Suprapubic skin (tissue), 4 donors: ENCODE data around the gene RAB32. TPM values are rescaled to one million over a fixed set of nuclear protein-coding genes. Genes with fewer than 3 reads are reported as not detected.

Experiments used
- DNase-seq, 2 donors: peaks; one replicate each; pipeline ENCODE4 v3.0.0-alpha.2; 2019; ENCODE audit warnings: low spot score in 2 of 2
- H3K27ac ChIP-seq: fragments of 200-600 bp; sonication (generic); one replicate; pipeline ENCODE4 v1.5.1; 2019
- H3K27me3 ChIP-seq: fragments of 200-600 bp; sonication (generic); one replicate; pipeline ENCODE4 v1.5.1; 2019
- H3K36me3 ChIP-seq: fragments of 200-600 bp; sonication (generic); one replicate; pipeline ENCODE4 v1.5.1; 2019
- H3K4me1 ChIP-seq: fragments of 200-600 bp; sonication (generic); one replicate; pipeline ENCODE4 v1.5.1; 2019
- H3K4me3 ChIP-seq: fragments of 200-600 bp; sonication (generic); one replicate; pipeline ENCODE4 v1.5.1; 2019; ENCODE audit warnings: mild to moderate bottlenecking
- H3K9me3 ChIP-seq: fragments of 200-600 bp; sonication (generic); one replicate; pipeline ENCODE4 v1.5.1; 2019
- EP300 ChIP-seq: sonication (generic); formaldehyde crosslinking; IDR thresholded peaks from one replicate; pipeline ENCODE4 v1.6.1; 2017; ENCODE audit warnings: antibody characterized with exemption
- POLR2A ChIP-seq, 2 donors: fragments of 450-650 bp; IDR thresholded peaks; one replicate each; pipeline ENCODE4 v1.6.1; 2017; ENCODE audit warnings: antibody characterized with exemption in 2 of 2, mild to moderate bottlenecking in 2 of 2, moderate library complexity in 2 of 2
- POLR2AphosphoS5 ChIP-seq, 3 donors: sonication (generic); formaldehyde crosslinking; IDR thresholded peaks; one replicate each; pipeline ENCODE4 v1.6.1; 2017; ENCODE audit warnings: antibody characterized with exemption in 3 of 3
- WGBS: methylation state at CpG from one replicate; pipeline ENCODE4 v1.1.5; 2018; 5-methylcytosine and 5-hydroxymethylcytosine counted together
- total RNA-seq, 4 donors: library from RNA; depleted of rRNA; stranded (reverse); fragments of >200 nt; gene quantifications; one replicate each; pipeline ENCODE4 v1.1.0, GENCODE V29; 2016
- TF ChIP-seq, protein P1 (sequence below), 2 donors: fragments of 200-600 bp in 1 of 2; fragments of 450-650 bp in 1 of 2; sonication (generic) in 1 of 2; IDR thresholded peaks; one replicate each; pipeline ENCODE4 v1.5.1; 2016 to 2019; ENCODE audit warnings: antibody characterized with exemption in 2 of 2, mild to moderate bottlenecking in 1 of 2, moderate library complexity in 1 of 2

RAB32 gene
- total RNA-seq, 4 donors from 2014 or later: 5.9 to 20.3 (median 13.4) TPM

- no peak for TF ChIP-seq EP300
- TF ChIP-seq POLR2AphosphoS5 (IDR thresholded peaks at IDR 0.05): no peak
- TF ChIP-seq, protein P1, sequence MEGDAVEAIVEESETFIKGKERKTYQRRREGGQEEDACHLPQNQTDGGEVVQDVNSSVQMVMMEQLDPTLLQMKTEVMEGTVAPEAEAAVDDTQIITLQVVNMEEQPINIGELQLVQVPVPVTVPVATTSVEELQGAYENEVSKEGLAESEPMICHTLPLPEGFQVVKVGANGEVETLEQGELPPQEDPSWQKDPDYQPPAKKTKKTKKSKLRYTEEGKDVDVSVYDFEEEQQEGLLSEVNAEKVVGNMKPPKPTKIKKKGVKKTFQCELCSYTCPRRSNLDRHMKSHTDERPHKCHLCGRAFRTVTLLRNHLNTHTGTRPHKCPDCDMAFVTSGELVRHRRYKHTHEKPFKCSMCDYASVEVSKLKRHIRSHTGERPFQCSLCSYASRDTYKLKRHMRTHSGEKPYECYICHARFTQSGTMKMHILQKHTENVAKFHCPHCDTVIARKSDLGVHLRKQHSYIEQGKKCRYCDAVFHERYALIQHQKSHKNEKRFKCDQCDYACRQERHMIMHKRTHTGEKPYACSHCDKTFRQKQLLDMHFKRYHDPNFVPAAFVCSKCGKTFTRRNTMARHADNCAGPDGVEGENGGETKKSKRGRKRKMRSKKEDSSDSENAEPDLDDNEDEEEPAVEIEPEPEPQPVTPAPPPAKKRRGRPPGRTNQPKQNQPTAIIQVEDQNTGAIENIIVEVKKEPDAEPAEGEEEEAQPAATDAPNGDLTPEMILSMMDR (IDR thresholded peaks at IDR 0.05): no peak
- TF ChIP-seq POLR2A (IDR thresholded peaks at IDR 0.05): no peak
- Histone ChIP-seq H3K9me3 (no peaks in the 10 kb centered on the region), H3K27me3 (no peaks in the 10 kb centered on the region), H3K36me3 (no peaks in the 10 kb centered on the region), H3K4me1 (no peaks in the 10 kb centered on the region), H3K4me3 (no peak overlapping the region), H3K27ac (no peak overlapping the region)
- no peak for DNase-seq
- WGBS: 98% methylated on average over 3 of the region's 3 CpGs
Measured at GRCh38 chr6:146532702-146533101, 10.9 kb upstream of the RAB32 start.

- Histone ChIP-seq H3K36me3 (no peaks in the 10 kb centered on the region), H3K4me3 (peak overlapping the region; percentile 76), H3K9me3 (no peaks in the 10 kb centered on the region), H3K4me1 (peaks cover 40% of the 10 kb centered on the region), H3K27me3 (no peaks in the 10 kb centered on the region), H3K27ac (peak overlapping the region; percentile 98)
- DNase-seq: no peak
- 61% methylated on average over 9 of the region's 9 CpGs for WGBS
- TF ChIP-seq, protein P1 (IDR thresholded peaks at IDR 0.05): no peak
- TF ChIP-seq EP300 (no peak), POLR2A (IDR thresholded peaks at IDR 0.05) (no peak), POLR2AphosphoS5 (IDR thresholded peaks at IDR 0.05) (no peak)
Measured at GRCh38 chr6:146542881-146543210, 787 bp upstream of the RAB32 start.

DNA sequence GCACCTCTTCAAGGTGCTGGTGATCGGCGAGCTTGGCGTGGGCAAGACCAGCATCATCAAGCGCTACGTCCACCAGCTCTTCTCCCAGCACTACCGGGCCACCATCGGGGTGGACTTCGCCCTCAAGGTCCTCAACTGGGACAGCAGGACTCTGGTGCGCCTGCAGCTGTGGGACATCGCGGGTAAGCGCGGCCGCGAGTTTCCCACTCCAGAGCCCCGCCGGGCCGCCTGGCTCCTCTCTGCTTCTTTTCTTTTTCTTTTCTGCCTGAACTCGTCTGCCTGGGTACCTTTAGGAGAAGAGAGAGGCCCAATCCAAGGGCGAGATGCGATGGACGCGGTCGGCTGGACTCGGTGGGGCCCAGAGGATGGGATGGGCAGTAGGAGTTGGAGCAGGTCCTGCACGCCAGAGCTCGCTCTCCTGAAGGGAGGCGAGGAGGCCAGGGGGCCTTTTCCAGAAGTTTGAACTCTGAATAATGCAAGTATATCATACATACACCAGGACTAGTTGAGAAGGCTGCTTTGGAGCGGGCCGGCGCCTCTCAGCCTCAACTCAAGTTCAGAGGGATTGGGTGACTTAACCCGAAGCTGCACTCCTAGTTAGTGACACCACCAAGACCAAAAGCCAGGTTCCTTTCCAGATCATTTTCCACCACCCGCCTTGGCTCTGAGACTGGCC is 445 bp downstream of the RAB32 start:
- peak overlapping the region; percentile 76 for H3K4me3 ChIP-seq
- peaks cover 40% of the 10 kb centered on the region for H3K4me1 ChIP-seq
- TF ChIP-seq, protein P1 (IDR thresholded peaks at IDR 0.05): no peak
- TF ChIP-seq EP300: no peak
- TF ChIP-seq POLR2A (IDR thresholded peaks at IDR 0.05): no peak
- no peak for TF ChIP-seq POLR2AphosphoS5 (IDR thresholded peaks at IDR 0.05)
- H3K27ac ChIP-seq: peak overlapping the region; percentile 98
- peak; percentile 74 to 84 for DNase-seq
- H3K36me3 ChIP-seq: no peaks in the 10 kb centered on the region
- 6% methylated on average over 24 of the region's 33 CpGs for WGBS
- H3K9me3 ChIP-seq: no peaks in the 10 kb centered on the region
- H3K27me3 ChIP-seq: no peaks in the 10 kb centered on the region

GRCh38 chr6:146544616-146545182 is 1.1 kb downstream of the RAB32 start:
- WGBS: 30% methylated on average over 11 of the region's 11 CpGs
- TF ChIP-seq POLR2AphosphoS5 (IDR thresholded peaks at IDR 0.05) (no peak), POLR2A (IDR thresholded peaks at IDR 0.05) (no peak), EP300 (no peak)
- TF ChIP-seq, protein P1 (IDR thresholded peaks at IDR 0.05): no peak
- Histone ChIP-seq H3K36me3 (no peaks in the 10 kb centered on the region), H3K4me1 (peaks cover 43% of the 10 kb centered on the region), H3K4me3 (peak overlapping the region; percentile 76), H3K9me3 (no peaks in the 10 kb centered on the region), H3K27me3 (no peaks in the 10 kb centered on the region), H3K27ac (peak overlapping the region; percentile 98)
- no peak for DNase-seq

- Histone ChIP-seq H3K36me3 (no peaks in the 10 kb centered on the region), H3K27me3 (no peaks in the 10 kb centered on the region), H3K27ac (peak overlapping the region; percentile 98), H3K4me3 (peak overlapping the region; percentile 76), H3K4me1 (peaks cover 43% of the 10 kb centered on the region), H3K9me3 (no peaks in the 10 kb centered on the region)
- 26% methylated on average over 5 of the region's 5 CpGs for WGBS
- DNase-seq: no peak
- TF ChIP-seq EP300: no peak
- no peak for TF ChIP-seq POLR2A (IDR thresholded peaks at IDR 0.05)
- no peak for TF ChIP-seq POLR2AphosphoS5 (IDR thresholded peaks at IDR 0.05)
- TF ChIP-seq, protein P1 (IDR thresholded peaks at IDR 0.05): no peak
Measured at GRCh38 chr6:146545581-146545980, 1.9 kb downstream of the RAB32 start.
